HG03575 (cell line): Measurements from ENCODE around the gene ATP5PB.

ENCODE experiments used
- ATAC-seq: cut with Tn5 transposase; IDR thresholded peaks from one replicate; pipeline ENCODE4 v1.9.1; 2021; ENCODE audit not compliant: unreplicated experiment, insufficient number of reproducible peaks, low FRiP score; ENCODE audit errors: extremely low read depth

ATP5PB gene

GRCh38 chr1:111442457-111442856 is 6.8 kb upstream of the ATP5PB start:
- no peak for ATAC-seq

DNA sequence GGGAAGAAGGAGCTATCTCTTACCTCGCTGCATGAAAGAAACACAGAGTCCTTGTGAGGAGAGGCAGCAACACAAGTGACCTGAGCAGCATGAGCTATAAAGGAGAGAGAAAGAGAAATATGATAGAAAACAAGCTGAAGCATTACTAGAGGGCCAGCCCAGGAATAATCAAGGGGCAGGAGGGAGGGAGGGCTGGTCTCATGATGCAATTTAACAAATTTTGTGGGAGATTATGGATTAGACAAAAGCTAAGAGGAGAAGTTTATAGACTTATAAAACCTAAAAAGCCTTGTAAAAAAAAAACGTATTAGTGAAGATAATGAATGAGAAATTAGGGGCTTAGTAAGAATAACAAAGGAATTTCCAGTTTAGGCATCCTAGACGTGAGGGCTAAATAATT is 5.2 kb upstream of the ATP5PB start:
- no peak for ATAC-seq

- ATAC-seq = no peak
Observed at GRCh38 chr1:111446546-111446945, 2.7 kb upstream of the ATP5PB start.

GRCh38 chr1:111446967-111447892 is 2.0 kb upstream of the ATP5PB start:
- ATAC-seq = no peak

GRCh38 chr1:111448482-111448917 is 764 bp upstream of the ATP5PB start:
- ATAC-seq = no peak

DNA sequence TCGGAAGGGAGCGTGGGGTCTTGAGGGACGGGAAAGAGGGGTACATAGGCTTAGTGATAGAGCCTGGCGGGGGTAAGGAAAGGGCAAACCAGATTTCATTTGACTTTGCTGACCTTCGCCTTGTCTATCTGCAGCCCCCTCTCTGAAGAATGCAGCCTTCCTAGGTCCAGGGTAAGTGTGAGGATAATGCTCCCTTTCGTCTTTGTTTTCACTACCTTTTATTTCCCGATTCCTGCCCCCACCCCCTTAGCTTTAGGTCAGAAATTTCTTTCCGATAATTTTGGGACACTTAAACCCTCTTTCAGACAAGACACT is 396 bp downstream of the ATP5PB start:
- no peak for ATAC-seq

DNA sequence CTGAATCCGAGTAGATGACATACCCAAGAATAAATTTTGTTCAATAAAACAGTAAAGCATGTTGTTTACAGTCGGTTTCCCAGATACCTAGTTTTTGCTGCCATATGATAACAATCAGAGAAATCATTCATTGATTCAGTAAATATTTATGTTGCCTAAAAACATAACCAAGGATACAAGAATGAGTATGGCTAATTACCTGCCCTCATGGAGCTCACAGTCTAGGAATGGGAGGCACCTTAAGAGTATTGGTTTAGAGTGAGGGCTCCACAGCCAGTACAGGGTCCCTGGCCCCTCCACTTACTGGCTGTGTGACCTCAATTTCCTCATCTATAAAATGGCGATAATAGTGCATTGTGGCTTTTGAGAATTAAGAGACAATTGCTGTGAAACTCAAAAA is 921 bp downstream of the ATP5PB start:
- ATAC-seq = no peak

DNA sequence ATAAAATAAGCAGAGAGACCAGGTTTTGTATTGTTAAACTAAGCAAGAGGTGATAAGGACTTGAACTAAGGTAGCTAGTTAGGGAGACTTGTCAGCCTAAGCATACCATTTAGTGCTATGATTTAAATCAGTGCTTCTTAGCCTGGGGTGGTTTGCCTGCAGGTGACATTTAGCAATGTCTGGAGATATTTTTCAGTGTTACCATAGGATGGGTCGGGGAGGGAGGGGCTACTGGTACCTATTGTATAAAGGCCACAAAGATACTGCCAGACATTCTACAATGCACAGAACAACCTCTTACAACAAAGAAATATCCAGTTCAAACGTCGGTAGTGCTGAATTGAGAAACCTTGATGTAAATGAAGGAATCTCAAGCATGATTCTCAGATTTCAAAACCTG is 3.3 kb downstream of the ATP5PB start:
- no peak for ATAC-seq

DNA sequence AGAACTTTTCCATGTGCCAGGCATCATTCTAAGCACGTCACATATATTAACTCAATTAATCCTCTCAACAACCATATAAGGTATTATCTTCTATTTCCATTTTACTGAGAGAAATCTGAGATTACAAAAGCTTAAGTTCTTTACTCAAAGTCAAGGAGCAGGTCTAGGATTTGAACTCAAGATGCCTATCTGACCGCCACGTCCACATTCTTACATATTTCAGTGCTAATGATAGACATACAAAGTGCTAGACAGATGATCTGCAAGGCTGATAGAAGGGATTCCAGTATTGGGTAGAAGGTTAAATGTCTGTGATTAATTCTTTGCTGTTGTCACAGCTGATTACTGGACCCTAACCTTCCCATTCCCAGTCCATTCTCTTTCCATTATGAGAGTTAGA is 4.4 kb downstream of the ATP5PB start:
- ATAC-seq = no peak

- no peak for ATAC-seq
Observed at GRCh38 chr1:111454859-111455641, 5.8 kb downstream of the ATP5PB start.

- no peak for ATAC-seq
Observed at GRCh38 chr1:111455642-111456031, 6.4 kb downstream of the ATP5PB start.

- no peak for ATAC-seq
Observed at GRCh38 chr1:111461765-111462164, 12.5 kb downstream of the ATP5PB start.

- ATAC-seq = no peak
Observed at GRCh38 chr1:111462370-111463028, 13.2 kb downstream of the ATP5PB start.

- no peak for ATAC-seq
Observed at GRCh38 chr1:111463029-111463683, 13.9 kb downstream of the ATP5PB start.

- no peak for ATAC-seq
Observed at GRCh38 chr1:111465754-111466153, 16.5 kb downstream of the ATP5PB start.

GRCh38 chr1:111466480-111466879 is 17.2 kb downstream of the ATP5PB start:
- no peak for ATAC-seq

DNA sequence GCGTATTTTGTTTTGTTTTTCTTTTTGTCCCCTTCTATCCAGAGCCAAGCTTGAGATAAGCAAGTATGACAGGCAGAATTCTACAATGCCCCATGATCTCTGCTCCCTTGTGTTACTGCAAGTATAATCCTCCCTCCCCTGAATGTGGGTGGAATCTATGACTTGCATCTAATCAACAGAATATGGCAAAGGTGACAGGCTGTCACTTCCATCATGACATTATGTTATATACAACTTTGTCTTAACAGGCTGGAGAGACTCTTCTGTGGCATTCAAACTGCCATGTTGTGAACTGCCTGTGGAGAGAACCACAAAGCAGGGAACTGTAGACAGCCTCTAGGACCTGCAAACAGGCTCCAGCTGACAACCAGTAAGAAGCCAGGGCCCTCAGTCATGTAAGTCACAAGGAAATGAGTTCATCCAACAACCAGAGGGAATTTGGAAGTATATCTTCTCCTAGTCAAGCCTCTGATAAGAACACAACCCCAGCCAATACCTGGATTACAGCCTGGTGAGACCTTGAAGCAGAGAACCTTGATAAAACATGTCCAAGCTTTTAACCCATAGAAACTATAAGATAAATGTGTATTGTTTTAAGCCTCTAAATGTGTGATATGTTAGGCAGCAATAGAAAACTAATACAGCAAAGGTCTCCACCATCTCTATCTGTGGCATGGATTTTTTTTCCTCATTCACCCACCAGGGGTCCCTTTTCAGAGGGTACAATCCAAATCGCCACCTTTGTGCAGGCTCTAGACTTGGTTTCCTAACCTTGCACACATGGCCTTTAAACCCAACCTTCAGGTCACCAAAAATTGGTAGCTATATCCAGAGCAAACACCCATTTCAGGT is 18.8 kb downstream of the ATP5PB start:
- ATAC-seq = no peak

DNA sequence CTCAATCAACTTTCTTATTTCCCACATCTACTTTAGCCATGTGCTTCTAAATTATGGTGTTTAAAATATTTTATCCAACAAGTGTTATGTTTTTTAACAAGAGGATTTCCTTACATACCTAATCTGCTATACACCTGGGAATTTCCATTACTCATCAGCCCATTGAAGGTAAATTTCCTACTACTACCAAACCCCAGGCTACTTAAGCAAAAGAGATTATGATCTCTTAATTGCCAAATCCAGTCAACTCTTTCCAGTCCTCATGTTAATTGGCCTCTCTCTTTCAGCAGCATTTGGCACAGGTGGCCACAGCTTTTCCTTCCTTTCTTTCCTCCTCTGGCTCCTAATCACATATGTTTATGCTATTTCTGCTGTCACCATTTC is 19.4 kb downstream of the ATP5PB start:
- no peak for ATAC-seq
